ENCODE data around the gene INPP5D.

DNA sequence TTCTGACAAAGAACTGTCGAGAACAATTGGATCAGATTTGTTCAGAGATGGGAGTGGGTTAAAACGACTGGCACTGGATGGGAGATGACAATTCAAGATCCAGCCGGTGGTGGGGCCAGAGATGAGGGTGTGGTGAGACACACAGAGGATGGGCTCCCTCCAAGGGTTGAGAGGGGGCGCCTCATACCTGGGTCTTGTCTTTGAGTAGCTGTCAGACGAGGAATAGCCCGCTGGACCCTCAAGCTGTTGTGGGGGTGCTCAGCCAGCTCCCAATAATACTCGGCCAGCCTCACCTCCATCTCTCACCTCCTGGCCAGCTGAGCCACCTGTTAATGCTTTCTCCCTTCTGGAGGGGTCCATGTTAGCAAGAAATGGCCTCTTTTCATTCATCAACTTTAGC, 14.0 kb downstream of the INPP5D start:
- TF ChIP-seq POLR2AphosphoS5 (IDR thresholded peaks at IDR 0.05; ENCODE audit: low read depth) (no peak), CTCF (IDR thresholded peaks at IDR 0.05; ENCODE audit: insufficient read depth, low read length) (no peak), REST (IDR thresholded peaks at IDR 0.05; ENCODE audit: insufficient replicate concordance, low read depth) (no peak), SPI1 (IDR thresholded peaks at IDR 0.05; ENCODE audit: borderline replicate concordance, low read depth) (no peak)

Measured in HL-60 (cell line).